GM18873 (cell line): ENCODE results near the gene CST4.
"Not testable (repeated sequence)": the region's sequence is repeated elsewhere in the genome, so short reads cannot be mapped to it uniquely, and the experiment has no call there.

Experiments used
- ATAC-seq: cut with Tn5 transposase; IDR thresholded peaks from one replicate; pipeline ENCODE4 v1.9.1; 2021; ENCODE audit warnings: mild to moderate bottlenecking, moderate library complexity, moderate number of reproducible peaks; ENCODE audit not compliant: unreplicated experiment, low FRiP score

The CST4 gene

GRCh38 chr20:23663180-23663579, 25.7 kb downstream of the CST4 start:
- ATAC-seq: no peak

GRCh38 chr20:23662276-23662870, 26.5 kb downstream of the CST4 start:
- no peak for ATAC-seq

- no peak for ATAC-seq
These were observed 27.8 kb downstream of the CST4 start for GRCh38 chr20:23661002-23661429.

- no peak for ATAC-seq
These were observed 28.6 kb downstream of the CST4 start for GRCh38 chr20:23659989-23660837.

- not testable (repeated sequence) for ATAC-seq
These were observed 29.2 kb downstream of the CST4 start for GRCh38 chr20:23659610-23659988.

- ATAC-seq: no peak
These were observed 29.7 kb downstream of the CST4 start for GRCh38 chr20:23658989-23659609.

- ATAC-seq: no peak
These were observed 30.5 kb downstream of the CST4 start for GRCh38 chr20:23658336-23658735.

- ATAC-seq: no peak
These were observed 31.6 kb downstream of the CST4 start for GRCh38 chr20:23657202-23657601.

- ATAC-seq: no peak
These were observed 32.5 kb downstream of the CST4 start for GRCh38 chr20:23656372-23656771.

- ATAC-seq: no peak
These were observed 33.2 kb downstream of the CST4 start for GRCh38 chr20:23655491-23656211.

- no peak for ATAC-seq
These were observed 34.1 kb downstream of the CST4 start for GRCh38 chr20:23654717-23655116.

- ATAC-seq: no peak
These were observed 34.8 kb downstream of the CST4 start for GRCh38 chr20:23654000-23654399.

GRCh38 chr20:23653400-23653938, 35.4 kb downstream of the CST4 start:
- ATAC-seq: no peak

GRCh38 chr20:23652926-23653325, 35.9 kb downstream of the CST4 start:
- ATAC-seq: no peak

GRCh38 chr20:23652371-23652770, 36.5 kb downstream of the CST4 start:
- no peak for ATAC-seq

GRCh38 chr20:23651117-23651516, 37.7 kb downstream of the CST4 start:
- no peak for ATAC-seq

GRCh38 chr20:23649830-23650417, 38.9 kb downstream of the CST4 start:
- ATAC-seq: no peak

- ATAC-seq: no peak
These were observed 39.6 kb downstream of the CST4 start for GRCh38 chr20:23649242-23649641.

GRCh38 chr20:23647346-23647745, 41.5 kb downstream of the CST4 start:
- no peak for ATAC-seq
